PC-3 (cell line): ENCODE results near the gene RRAGC. TPM values are rescaled to one million over a fixed set of nuclear protein-coding genes. Genes with fewer than 3 reads are reported as not detected.

ENCODE experiments used
- ATAC-seq: fragments of 200-7000 bp; cut with Tn5 transposase; 2 replicates; pipeline ENCODE4 v1.9.1; 2020; ENCODE audit warnings: mild to moderate bottlenecking, moderate library complexity
- BruUV-seq: library from RNA; stranded (reverse); fragments of 400-500 nt; replicated peaks from 2 replicates; lab custom pipeline; 2021; lab: Mats Ljungman, UMichigan
- CTCF ChIA-PET: fragments of 300-600 bp; sonication (Branson Sonifier 250); formaldehyde crosslinking; loops from one replicate; lab custom pipeline; 2022; ENCODE audit warnings: antibody characterized with exemption; lab: Charles Lee
- POLR2A ChIA-PET: fragments of 300-600 bp; sonication (Branson Sonifier 250); formaldehyde crosslinking; loops from one replicate; lab custom pipeline; 2022; ENCODE audit warnings: antibody characterized with exemption; ENCODE audit not compliant: unreplicated experiment; lab: Charles Lee
- DNase-seq: peaks from one replicate; pipeline ENCODE4 v3.0.0-alpha.2; 2015
- H2AFZ ChIP-seq: fragments of 300-600 bp; sonication (generic); 2 replicates; pipeline ENCODE4 v1.6.0; 2016; ENCODE audit warnings: antibody characterized with exemption, low read length
- H3F3A ChIP-seq: fragments of 300-600 bp; sonication (generic); one replicate; pipeline ENCODE4 v1.6.0; 2017; ENCODE audit warnings: antibody characterized with exemption, low read length, control low read depth, mild to moderate bottlenecking; ENCODE audit not compliant: unreplicated experiment
- H3K27ac ChIP-seq: fragments of 300-600 bp; sonication (generic); 2 replicates; pipeline ENCODE4 v1.5.1; 2016; ENCODE audit warnings: mild to moderate bottlenecking, low read length
- H3K27me3 ChIP-seq: fragments of 300-600 bp; sonication (generic); 2 replicates; pipeline ENCODE4 v1.6.1; 2016; ENCODE audit warnings: low read length, mixed read lengths
- H3K36me3 ChIP-seq: fragments of 300-600 bp; sonication (generic); 2 replicates; pipeline ENCODE4 v1.6.1; 2016; ENCODE audit warnings: low read depth, mixed run types, low read length, mixed read lengths
- H3K4me1 ChIP-seq: fragments of 300-600 bp; sonication (generic); 2 replicates; pipeline ENCODE4 v1.5.1; 2016; ENCODE audit warnings: low read length; ENCODE audit not compliant: insufficient read depth
- H3K4me2 ChIP-seq: fragments of 300-600 bp; sonication (generic); 2 replicates; pipeline ENCODE4 v1.6.0; 2016; ENCODE audit warnings: low read length
- H3K4me3 ChIP-seq: fragments of 300-600 bp; sonication (generic); 2 replicates; pipeline ENCODE4 v1.5.1; 2016; ENCODE audit warnings: mild to moderate bottlenecking, low read length, mixed read lengths
- H3K79me2 ChIP-seq: fragments of 300-600 bp; sonication (generic); 2 replicates; pipeline ENCODE4 v1.6.1; 2017; ENCODE audit warnings: low read length, mixed read lengths
- H3K9ac ChIP-seq: fragments of 300-600 bp; sonication (generic); 2 replicates; pipeline ENCODE4 v1.6.0; 2016; ENCODE audit warnings: mild to moderate bottlenecking, low read length
- H3K9me2 ChIP-seq: fragments of 300-600 bp; sonication (generic); replicated peaks from 2 replicates; pipeline ENCODE4 v1.6.1; 2016; ENCODE audit warnings: mixed run types, low read length, mixed read lengths
- H3K9me3 ChIP-seq: fragments of 300-600 bp; sonication (generic); 2 replicates; pipeline ENCODE4 v1.6.1; 2016; ENCODE audit warnings: low read length, mixed read lengths
- H4K20me1 ChIP-seq: fragments of 300-600 bp; sonication (generic); 2 replicates; pipeline ENCODE4 v1.6.1; 2016; ENCODE audit warnings: low read length, mixed read lengths
- EZH2 ChIP-seq: fragments of 300-600 bp; sonication (generic); IDR thresholded peaks from one replicate; pipeline ENCODE4 v1.6.1; 2017; ENCODE audit warnings: antibody characterized with exemption, mild to moderate bottlenecking, low read length; ENCODE audit not compliant: unreplicated experiment
- EZH2phosphoT487 ChIP-seq: fragments of 300-600 bp; sonication (generic); IDR thresholded peaks from 2 replicates; pipeline ENCODE4 v1.6.1; 2018; ENCODE audit warnings: mild to moderate bottlenecking, antibody characterized with exemption, low read length, borderline replicate concordance
- intact Hi-C: fragments of 100-400 bp; cut with micrococcal nuclease; formaldehyde crosslinking; loops from 2 replicates; pipeline ENCODE4 v1.9.0; 2023
- total RNA-seq: library from RNA; depleted of rRNA; stranded (reverse); fragments of >200 nt; gene quantifications from 2 replicates; pipeline ENCODE4 v1.2.3, GENCODE V29; 2014
- TF ChIP-seq, protein P1 (sequence below): fragments of 300-600 bp; sonication (generic); conservative IDR thresholded peaks from 2 replicates; pipeline ENCODE4 v1.5.1; 2017; ENCODE audit warnings: antibody characterized with exemption, low read depth, mild to moderate bottlenecking, low read length

RRAGC gene
- total RNA-seq, 1 experiment from 2014 or later = 7.0 TPM

- no TSS peak for BruUV-seq
- Histone ChIP-seq H2AFZ (no peak overlapping the region), H3K4me3 (no peak overlapping the region), H3F3A (no peaks in the 10 kb centered on the region), H3K4me1 (no peaks in the 10 kb centered on the region), H3K4me2 (no peak overlapping the region), H3K79me2 (no peaks in the 10 kb centered on the region), H3K9me3 (no peaks in the 10 kb centered on the region), H3K9me2 (no peaks in the 10 kb centered on the region), H3K27ac (no peak overlapping the region), H4K20me1 (no peaks in the 10 kb centered on the region), H3K36me3 (peaks cover 10% of the 10 kb centered on the region; the same call in 1 of the 2 replicates), H3K27me3 (peaks cover 21% of the 10 kb centered on the region), H3K9ac (no peak overlapping the region)
- intact Hi-C loops = loop anchor here (1.0 kb wide), 1 partner anchor 809 kb away; no protein-coding TSS in a partner anchor
- POLR2A ChIA-PET = interaction anchor here (0.6 kb wide), 1 partner anchor 716 kb away, joined by 3 read pairs; no protein-coding TSS in a partner anchor
- CTCF ChIA-PET = interaction anchor here (0.6 to 1.1 kb wide), 4 partner anchors 763 to 1146 kb away, joined by 3 to 6 read pairs (median 4); partner anchors contain the start of gene SF3A3
- DNase-seq (peak; percentile 91), ATAC-seq (peak; percentile 98)
- TF ChIP-seq EZH2phosphoT487 = no peak
- TF ChIP-seq EZH2 = no peak
- TF ChIP-seq, protein P1, sequence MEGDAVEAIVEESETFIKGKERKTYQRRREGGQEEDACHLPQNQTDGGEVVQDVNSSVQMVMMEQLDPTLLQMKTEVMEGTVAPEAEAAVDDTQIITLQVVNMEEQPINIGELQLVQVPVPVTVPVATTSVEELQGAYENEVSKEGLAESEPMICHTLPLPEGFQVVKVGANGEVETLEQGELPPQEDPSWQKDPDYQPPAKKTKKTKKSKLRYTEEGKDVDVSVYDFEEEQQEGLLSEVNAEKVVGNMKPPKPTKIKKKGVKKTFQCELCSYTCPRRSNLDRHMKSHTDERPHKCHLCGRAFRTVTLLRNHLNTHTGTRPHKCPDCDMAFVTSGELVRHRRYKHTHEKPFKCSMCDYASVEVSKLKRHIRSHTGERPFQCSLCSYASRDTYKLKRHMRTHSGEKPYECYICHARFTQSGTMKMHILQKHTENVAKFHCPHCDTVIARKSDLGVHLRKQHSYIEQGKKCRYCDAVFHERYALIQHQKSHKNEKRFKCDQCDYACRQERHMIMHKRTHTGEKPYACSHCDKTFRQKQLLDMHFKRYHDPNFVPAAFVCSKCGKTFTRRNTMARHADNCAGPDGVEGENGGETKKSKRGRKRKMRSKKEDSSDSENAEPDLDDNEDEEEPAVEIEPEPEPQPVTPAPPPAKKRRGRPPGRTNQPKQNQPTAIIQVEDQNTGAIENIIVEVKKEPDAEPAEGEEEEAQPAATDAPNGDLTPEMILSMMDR = peak; percentile 91
Measured at GRCh38 chr1:38834937-38835827, 24.4 kb downstream of the RRAGC start.

DNA sequence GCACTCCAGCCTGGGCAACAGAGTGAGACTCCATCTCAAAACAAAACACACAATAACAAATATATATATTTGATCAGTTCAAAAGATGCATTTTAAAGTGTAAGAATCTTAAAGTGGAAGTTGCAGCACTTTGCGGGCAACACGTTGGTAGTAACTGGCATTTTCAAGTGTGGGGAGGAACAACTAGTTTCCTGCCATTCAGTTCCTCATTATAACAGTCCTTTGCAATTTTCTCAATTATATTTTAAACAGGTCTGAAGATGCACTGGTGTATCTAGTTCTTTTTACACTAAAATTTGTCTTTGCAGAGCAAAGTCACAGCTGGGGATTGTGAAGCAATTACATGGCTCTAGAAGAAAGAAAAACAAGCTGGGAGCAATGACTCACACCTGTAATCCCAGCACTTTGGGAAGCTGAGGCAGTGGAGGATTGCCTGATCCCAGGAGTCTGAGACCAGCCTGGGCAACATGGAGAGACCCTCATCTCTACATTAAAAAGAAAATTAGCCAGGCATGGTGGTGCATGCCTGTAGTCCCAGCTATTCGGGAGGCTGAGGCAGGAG is 25.3 kb downstream of the RRAGC start:
- Histone ChIP-seq H3K27me3 (peaks cover 30% of the 10 kb centered on the region), H3K9ac (no peak overlapping the region), H3K9me2 (no peaks in the 10 kb centered on the region), H3K36me3 (peaks cover 8% of the 10 kb centered on the region; the same call in 1 of the 2 replicates), H3K27ac (no peak overlapping the region), H3K4me3 (no peak overlapping the region), H3F3A (no peaks in the 10 kb centered on the region), H3K79me2 (no peaks in the 10 kb centered on the region), H2AFZ (no peak overlapping the region), H4K20me1 (no peaks in the 10 kb centered on the region), H3K9me3 (no peaks in the 10 kb centered on the region), H3K4me1 (no peaks in the 10 kb centered on the region), H3K4me2 (no peak overlapping the region)
- no peak for ATAC-seq
- POLR2A ChIA-PET = no interaction called here
- BruUV-seq = no TSS peak
- intact Hi-C loops = no loop called here
- CTCF ChIA-PET = no interaction called here
- no peak for TF ChIP-seq EZH2phosphoT487
- TF ChIP-seq EZH2 = no peak
- TF ChIP-seq, protein P1 = no peak
- no peak for DNase-seq
